Measurements from ENCODE around the gene NAV2. TPM values are rescaled to one million over a fixed set of nuclear protein-coding genes. Genes with fewer than 3 reads are reported as not detected.
"Not testable (repeated sequence)": the region's sequence is repeated elsewhere in the genome, so short reads cannot be mapped to it uniquely, and the experiment has no call there.

NAV2 gene
- total RNA-seq, 1 donor from 2014 or later, result 32.0 TPM

DNA sequence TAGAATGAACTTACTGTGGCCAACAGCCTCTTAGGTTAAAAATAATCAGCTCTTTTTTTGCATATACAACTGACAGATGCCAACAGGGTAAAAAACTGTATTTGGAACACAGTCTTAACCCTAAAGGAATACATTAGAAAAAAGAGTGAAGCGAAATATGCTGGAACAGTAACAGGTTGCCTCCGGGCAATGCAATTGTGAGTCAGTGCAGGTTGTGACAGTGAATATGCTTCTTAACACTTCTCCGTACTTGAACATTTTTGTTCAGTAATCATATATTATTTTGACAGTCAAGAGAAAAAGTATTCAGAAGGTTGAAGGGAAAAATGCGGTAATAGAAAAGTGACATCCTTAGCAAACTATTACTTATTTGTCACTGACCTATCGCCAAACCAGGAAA lies 349.1 kb downstream of the NAV2 start:
- ATAC-seq, result no peak

DNA sequence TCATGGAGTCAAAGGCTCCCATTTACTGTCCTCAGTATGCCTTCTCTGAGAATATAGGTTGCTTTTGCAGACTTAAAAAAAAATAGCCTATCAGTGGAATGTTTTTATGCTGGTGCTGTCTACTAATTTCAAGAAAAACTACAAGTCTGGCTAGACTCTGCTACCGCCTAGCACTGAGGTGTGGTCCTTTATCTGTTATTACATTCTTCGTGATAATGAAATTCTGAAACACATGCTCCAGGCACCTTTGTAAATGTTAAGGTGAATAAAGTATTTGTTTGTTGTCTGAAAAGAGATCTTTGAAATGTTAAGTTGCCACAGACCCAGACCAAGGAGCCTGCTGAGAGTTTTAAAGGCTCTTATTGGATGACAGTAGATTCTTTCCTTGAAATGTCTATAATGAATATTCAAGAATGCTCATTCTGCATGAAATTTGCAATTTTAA lies 352.3 kb downstream of the NAV2 start:
- ATAC-seq, result no peak
- DNase-seq (ENCODE audit: low spot score), result no peak

More for the DNA sequence above, 349.1 kb downstream of the NAV2 start:
- DNase-seq (ENCODE audit: low spot score), result no peak

DNA sequence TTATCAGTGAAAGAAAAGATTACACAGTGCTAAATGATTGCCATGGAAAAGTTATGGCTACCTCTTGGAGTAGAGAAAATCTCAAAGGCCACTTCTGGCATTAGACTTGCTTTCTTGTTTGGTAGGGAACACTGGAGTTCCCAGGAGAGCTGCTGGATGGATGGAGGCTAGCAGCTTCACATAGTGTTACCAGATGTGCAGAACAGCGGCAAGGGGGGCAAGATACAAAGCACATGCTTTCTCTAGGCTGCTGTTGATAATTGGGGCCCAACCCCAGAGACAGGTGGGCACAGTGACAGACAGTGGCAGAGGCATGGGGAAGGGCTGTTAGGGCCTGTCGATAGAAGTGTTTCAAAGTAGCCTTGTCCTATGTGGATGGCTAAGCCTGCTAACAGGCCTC lies 352.8 kb downstream of the NAV2 start:
- ATAC-seq, result no peak

DNA sequence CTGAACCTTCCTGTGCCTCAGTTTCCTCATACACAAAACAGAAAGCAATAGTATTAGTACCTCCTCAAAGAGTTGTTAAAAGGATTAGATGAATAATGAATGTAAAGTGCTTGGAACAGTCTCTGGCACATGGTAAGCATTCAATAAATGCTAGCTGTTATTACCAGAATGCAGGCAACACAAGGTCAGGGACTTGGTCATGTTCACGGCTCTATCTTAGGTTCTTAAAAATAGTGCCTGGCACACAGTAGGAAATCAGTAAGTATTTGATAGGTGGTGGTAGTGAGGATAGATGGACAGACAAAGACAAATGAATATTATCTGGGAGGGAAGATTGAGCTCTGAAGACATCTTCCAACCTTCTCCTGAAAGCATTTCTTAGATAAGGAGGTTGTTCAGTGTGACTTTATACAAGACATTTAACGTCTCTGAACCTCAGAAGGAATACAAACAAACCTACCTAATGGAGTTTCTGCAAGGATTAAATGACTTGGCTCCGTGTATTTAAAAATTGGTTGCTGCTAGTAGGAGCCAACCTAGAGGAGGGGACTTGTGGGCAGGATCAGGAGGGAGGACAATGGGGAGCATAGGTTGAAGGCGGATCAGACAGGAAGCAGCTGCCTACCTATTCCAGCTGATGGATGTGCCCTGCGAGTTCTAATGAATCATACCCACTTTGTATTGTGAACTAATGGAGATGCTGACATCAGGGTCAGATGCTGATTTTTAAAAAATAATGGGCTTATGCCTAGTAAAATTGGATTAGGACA lies 353.6 kb downstream of the NAV2 start:
- DNase-seq (ENCODE audit: low spot score), result no peak
- no peak for ATAC-seq

More for the DNA sequence above, 352.8 kb downstream of the NAV2 start:
- DNase-seq (ENCODE audit: low spot score), result no peak

DNA sequence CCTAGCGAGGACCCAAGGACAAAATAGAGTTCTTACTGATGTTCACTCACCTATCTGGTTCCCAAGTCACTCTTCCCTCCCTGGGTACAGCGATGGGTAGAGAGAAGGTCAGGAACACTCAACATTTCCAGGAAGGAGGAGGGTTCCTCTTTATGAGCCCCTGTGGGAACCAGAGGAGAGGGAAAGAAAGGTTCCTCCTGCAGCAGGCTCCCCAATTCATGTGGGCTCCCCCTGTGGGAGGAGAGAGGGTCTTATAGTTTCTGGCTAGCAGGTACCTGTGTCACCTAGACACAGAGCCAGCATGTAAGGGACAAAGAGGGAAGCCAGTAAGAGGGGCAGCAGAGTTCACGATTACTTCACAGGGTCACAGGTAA lies 354.1 kb downstream of the NAV2 start:
- ATAC-seq (no peak), DNase-seq (ENCODE audit: low spot score) (no peak)

DNA sequence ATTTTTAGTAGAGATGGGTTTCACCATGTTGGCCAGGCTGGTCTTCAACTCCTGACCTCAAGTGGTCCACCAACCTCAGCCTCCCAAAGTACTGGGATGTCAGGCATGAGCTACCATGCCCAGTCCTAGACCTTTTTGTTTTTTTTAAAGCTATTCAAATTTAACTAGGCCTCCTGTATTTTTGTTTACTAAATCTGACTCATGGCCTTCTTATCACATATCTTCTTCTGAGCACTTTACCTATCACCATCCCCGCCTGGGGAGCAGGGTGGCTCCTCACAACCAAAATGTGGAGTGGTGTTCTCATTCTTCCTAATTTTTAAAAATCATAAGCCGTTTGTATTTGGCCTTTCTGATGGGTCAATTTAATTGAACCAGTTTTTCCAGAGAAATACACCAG lies 355.0 kb downstream of the NAV2 start:
- DNase-seq (ENCODE audit: low spot score) (no peak), ATAC-seq (no peak)

DNA sequence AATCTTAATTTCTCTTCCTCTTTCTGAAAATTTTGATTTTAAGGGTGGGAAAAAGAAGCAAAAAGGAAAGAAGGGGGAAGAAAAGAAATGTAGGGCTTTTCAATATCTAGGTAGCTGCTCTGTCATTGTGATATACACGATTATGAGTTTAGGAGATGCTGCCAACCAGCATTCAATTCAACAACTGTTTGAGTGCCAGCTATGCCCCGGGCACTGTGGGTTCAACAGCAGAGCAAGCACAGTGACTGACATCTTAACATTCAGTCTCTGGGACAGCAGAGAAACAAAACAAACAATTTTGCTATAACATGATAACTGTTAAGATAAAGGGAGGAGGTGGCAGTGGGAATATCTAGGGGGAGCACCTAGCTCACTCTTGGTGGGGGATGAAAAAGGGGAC lies 356.1 kb downstream of the NAV2 start:
- no peak for DNase-seq (ENCODE audit: low spot score)

DNA sequence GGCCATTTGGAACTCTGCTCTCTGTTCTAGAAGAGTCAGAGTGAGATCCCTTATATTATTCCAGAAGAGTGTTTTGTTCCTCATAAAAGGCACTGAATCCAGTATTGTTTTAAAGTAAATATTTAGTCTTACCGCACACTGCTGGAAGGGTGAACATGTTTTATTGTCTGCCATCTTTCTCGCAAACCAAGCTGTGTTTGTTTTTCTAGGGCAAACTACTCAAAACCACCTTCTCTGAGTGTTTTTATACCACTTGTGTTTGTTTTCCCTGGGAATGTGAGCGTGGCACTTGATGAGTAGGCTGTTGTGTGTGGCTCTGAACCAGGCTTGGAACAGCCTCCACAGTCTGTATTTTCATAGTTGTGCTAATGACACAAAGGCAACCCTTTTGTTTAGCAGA lies 357.8 kb downstream of the NAV2 start:
- ATAC-seq (peak; percentile 20), DNase-seq (ENCODE audit: low spot score) (no peak)

More for the DNA sequence above, 356.1 kb downstream of the NAV2 start:
- ATAC-seq, result no peak

DNA sequence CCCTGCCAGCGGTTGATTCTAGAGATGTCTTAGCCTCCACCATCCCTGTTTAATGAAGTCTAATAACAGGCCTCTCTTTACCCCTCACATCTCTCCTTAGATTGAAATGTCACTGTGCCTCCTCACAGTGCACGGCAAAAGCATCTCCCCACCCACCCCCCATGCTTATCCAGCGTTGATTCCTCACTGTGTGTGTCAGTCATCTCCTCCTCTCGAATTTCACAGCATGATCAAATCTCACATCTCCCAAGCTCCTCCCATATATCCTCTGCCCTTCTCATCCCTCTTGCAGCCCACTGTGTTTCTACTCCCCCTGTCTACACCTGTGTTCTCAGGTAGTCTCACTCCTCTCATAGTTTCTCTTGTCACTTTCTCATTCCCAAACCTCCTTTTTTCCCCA lies 363.0 kb downstream of the NAV2 start:
- no peak for ATAC-seq

DNA sequence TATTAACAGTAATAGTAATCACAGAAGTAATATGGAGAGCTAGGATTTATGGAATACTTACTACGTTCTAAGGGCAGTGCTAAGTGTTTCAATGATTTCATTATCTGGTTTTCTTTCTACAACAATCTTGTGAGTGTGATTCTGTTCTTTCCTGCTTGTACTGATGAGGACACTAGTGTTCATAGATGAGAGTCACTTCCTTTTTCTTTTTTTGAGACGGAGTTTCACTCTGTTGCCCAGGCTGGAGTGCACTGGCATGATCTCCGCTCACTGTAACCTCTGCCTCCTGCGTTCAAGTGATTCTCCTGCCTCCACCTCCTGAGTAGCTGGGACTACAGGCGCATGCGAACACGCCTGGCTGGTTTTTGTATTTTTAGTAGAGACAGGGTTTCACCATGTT lies 366.2 kb downstream of the NAV2 start:
- ATAC-seq (no peak), DNase-seq (ENCODE audit: low spot score) (no peak)

More for the DNA sequence above, 363.0 kb downstream of the NAV2 start:
- DNase-seq (ENCODE audit: low spot score), result no peak

DNA sequence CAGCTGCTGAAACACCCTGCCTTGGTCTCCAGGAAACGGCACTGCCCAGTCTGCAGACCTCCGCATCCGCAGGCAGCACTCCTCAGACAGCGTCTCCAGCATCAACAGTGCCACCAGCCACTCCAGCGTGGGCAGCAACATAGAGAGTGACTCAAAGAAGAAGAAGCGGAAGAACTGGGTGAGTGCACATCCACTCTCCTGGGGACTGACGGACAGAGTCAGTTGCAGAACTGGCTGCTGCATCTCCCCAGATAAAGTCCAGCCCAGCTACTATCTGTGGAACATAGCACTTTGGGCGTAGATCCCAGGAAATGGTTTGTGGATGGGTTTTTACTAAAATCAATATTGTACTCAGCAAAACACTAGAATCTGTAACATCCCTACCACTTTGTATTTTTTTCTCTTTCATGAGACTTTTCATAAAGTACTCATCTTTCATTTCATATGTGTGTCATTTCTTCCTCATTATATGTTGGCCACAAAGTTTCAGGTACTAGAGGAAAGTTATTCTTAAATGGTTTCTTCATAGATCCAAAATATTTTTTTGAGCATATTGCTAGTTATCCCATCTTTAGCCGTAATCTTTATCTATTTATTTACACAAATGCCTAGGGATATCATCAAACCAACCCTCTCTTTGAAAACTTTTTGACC lies 367.5 kb downstream of the NAV2 start:
- ATAC-seq (peak; percentile 20), DNase-seq (ENCODE audit: low spot score) (no peak)

DNA sequence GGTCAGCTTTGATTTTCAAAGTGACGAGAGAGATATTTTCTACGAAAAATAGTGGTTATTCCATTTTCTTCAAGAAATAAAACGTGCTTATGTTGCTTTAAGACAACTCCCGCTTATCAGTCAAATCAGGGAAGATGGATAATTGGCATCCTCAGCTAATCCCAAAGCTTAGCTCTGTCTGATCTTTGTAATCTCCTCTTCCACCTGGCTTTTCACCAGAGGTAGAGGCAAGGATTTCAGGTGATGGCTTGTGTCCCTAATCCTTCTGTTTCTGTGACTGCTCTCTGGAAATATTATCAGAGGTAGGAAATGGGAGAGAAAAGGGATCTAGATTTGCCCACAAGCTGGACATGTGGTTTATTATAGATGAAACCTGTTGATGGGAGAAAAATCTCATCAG lies 368.7 kb downstream of the NAV2 start:
- no peak for ATAC-seq

DNA sequence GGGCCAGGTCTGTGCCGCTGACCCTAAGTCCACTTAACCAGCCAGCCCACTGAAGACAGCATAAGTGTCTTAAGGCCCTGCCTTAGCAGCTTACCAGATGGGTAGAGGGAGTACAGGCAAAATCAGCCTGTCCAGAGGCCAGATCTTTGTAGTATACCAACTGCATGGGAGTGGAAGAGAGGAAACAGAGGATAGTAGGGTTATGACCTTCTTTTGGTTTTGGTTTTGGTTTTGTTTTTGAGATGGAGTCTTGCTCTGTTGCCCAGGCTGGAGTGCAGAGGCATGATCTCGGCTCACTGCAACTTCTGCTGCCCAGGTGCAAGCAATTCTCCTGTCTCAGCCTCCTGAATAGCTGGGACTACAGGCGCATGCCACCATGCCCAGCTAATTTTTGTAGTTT lies 371.2 kb downstream of the NAV2 start:
- not testable (repeated sequence) for ATAC-seq; DNase-seq (ENCODE audit: low spot score)

More for the DNA sequence above, 368.7 kb downstream of the NAV2 start:
- DNase-seq (ENCODE audit: low spot score), result no peak

DNA sequence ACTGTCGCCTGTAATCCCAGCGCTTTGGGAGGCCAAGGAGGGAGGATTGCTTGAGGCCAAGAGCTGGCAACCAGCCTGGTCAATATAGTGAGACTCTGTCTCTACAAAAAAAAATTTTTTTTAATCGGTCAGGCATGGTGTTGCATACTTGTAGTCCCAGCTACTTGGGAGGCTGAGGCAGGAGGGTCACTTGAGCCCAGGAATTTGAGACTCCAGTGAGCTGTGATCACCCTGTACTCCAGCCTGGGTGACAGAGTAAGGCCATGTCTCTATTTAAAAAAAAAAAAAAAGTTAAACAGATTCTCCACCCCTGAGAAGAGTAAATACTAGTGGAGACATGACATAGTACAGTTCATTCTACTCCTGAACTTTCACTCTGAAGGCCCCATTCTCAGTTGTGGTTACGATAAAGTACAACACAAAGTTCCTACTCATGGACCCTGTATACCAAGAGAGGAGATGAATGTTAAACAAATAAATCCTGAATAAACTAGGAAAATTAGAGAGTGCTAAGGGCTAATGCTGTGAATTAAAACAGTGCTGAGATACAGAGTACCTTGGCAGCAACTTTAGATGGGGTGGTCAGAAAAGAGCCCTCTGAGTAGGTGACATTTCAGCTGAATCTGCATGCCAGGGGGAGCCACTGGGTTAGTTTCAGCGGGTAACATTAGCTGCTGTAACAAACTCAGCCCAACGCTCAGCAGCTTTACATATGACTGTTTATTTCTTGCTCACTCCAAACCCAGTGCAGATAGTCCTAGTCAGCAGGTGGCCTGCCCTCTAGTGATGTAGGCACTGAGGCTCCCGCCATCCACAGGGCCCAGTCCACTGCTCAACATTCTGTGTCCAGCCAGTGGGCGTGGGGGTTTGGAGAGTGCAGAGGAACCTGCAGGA lies 372.5 kb downstream of the NAV2 start:
- DNase-seq (ENCODE audit: low spot score) (no peak), ATAC-seq (peak; percentile 72)

DNA sequence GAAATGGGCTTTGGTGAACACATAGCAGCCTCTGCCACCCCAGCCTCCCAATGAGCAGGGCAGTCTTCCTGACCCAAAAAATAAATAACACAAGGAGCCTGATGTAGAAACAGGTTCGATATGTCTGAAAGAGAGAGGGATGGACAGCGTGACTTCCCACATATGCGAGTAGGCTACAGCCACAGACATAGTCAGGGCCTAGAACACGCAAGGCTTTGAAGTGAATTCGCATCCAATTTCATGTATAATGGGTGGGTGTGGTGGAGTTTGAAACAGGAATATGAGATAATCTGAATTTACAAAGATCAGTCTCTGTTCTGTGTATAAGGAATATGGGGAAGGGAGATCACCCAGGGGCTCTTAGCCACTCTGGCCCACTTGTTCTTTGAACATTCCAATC lies 373.3 kb downstream of the NAV2 start:
- no peak for DNase-seq (ENCODE audit: low spot score)
- ATAC-seq, result no peak

DNA sequence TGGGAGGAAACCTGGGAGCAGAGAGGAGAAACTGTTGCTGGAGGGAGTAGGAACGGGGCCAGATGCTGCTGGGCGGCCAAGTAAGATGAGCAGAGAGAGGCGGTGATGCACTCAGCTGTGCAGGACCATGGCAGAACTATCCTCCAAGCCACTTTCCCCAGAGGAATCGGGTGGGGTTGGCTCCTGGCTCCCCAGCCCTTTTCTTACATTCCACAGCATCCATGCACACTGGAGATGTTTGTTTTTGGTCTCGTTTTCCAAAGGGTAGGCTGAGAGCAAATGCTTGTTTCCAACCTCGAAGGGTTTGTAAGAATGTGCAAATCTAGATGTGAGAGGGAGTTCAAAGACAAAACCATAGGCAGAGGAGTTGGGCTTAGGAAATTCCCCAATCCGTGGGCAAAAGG lies 374.5 kb downstream of the NAV2 start:
- ATAC-seq, result no peak
- DNase-seq (ENCODE audit: low spot score), result no peak

DNA sequence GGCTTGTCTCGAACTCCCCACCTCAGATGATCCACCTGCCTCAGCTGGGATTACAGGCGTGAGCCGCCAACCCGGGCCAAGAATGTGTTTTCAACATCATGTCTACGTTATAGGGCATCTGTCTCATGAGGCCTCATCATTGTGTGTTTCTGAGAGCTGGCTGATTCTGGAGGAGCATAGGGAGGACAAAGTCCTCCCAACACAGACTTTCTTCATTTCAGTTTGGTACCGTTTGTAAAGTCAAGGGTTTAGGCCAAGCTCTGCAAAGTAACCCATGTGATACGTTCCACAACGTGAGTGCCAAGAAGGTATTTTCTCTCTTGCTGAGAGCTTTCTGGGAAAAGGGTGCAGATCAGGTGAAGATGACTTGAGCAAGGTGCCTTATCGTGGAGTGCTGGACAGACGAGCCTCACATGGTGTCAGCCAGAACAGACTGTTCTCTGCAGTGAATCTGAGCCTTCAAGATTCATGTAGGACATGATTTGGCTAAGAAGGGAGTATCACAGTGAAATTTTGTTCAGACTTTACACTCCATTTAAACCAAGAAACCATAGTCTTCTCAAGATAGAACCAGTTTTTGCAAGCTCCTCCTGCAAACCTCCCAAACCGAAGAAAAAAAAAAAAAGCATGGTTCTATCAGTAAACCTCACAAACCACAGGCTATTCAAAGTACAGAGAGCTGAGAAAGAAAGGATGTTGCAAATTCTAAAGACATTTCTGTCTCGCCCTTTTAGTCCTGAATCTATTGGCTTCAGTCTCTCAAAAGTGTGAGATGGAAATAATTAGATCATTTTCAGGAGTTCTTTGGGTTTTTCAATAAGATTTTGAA lies 376.0 kb downstream of the NAV2 start:
- ATAC-seq (no peak), DNase-seq (ENCODE audit: low spot score) (no peak)

DNA sequence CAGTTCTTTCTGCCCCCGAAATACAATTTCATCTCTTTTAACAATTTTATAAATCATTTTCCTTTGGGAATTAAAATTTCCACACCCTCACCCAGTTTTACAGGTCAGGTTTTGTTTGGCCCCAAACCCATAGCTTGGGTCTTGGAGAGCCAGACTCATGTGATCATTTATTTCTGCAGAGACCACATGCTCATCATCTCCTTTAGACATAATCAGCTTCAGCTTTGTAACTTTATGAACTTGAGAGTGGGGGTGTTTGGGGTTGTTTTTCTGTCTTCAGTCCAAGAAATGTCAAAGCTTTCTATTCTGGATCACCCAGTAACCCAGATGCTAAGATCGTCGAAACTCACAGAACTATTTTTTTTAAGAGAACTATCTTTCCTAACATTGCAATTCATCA lies 376.7 kb downstream of the NAV2 start:
- DNase-seq (ENCODE audit: low spot score) (no peak), ATAC-seq (no peak)

DNA sequence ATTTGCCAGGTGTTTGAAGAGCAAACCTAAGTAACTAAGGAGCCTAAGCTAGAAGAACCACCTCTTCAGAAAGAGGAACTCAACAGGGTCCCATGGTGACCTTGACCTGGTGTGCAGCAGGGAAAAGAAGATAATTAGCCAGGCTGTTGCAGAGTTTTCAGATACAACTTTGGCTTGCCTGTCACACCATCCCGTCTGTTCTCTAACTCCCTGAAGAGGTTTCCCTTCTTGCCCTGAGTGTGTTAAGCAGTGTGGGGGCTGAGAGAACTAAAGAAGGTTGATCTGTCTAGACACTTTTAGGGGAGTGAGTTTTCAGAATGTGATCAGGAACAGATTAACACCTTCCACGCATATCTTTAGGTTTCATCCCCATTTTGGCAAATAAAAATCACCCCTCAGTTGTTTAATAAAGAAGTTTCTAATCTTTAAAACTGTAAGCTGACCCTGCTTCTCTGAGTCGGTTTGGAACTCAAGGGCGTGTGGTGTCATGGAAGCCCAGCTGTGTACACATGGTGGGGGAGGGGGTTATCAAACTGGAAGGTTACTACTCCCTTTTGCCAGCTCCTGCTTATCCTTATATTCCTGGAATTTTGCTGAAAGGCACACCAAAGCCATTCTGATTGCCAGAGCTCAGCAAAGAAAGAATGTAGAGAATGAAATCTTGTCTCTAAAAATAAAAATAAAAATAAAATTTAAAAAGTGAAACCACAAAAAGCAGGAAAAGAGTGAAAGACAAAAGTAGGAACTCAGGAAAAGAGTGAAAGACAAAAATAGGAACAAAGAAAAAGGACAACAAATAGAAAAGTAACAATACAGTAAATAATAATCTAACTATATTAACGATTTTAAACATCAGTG lies 377.4 kb downstream of the NAV2 start:
- ATAC-seq (peak; percentile 56), DNase-seq (ENCODE audit: low spot score) (no peak)
